Measurements from ENCODE around the gene LDLRAD4.

Gene LDLRAD4

GRCh38 chr18:13440277-13441248 is 222.0 kb downstream of the LDLRAD4 start:
- no peak for FAIRE-seq

- no peak for FAIRE-seq
These were observed 223.2 kb downstream of the LDLRAD4 start for GRCh38 chr18:13441736-13442135.

DNA sequence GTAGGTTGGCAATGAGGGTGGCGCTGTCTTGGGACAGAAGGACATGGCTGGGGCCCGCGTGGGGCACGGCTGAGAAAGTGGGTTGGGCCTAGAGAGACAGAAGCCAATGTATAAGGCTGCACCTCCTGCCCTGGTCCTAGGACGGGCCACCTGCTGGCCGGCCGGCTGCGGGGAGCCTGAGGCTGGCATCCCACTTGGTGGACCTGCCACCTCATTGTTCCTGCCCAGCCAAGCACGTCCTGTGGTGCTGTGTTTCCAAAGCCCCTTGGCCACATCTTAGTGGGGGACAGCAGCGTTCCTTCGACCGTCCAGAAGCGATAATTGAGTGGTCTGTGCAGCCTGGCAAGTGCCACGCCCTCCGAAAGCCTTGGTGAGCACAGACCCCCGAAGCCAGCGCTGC is 223.9 kb downstream of the LDLRAD4 start:
- no peak for FAIRE-seq

GRCh38 chr18:13443552-13443951 is 225.0 kb downstream of the LDLRAD4 start:
- FAIRE-seq: no peak

GRCh38 chr18:13444430-13445240 is 226.1 kb downstream of the LDLRAD4 start:
- FAIRE-seq: no peak

DNA sequence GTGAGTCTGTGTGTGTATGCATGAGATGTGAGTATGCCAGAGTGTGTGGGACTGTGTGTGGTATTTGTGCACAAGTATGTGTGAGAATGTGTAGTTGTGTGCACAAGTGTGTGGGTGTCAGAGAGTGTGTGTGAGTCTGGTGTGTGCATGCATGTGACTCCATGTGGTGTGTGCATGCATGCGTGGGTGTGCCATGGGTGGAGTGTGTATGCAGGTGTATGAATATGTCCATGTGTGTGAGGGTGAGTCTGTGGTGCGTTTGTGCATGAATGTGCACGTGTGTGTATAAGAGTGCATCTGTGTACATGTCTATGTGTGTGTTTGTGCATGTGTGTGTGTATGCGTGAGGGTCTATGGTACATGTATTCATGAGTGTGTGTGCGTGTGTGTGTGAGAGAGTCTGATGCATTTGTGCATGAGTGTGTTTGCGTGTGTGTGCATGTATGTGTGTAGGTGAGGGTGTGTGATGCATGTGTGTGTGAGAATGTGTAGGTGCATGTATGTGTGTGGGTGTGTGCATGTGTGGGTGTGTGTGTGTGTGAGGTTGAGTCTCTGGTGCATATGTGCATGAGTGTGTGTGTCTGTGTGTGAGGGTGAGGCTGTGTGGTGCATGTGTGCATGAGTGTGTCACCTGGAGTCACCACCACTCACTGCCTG is 226.8 kb downstream of the LDLRAD4 start:
- no peak for FAIRE-seq

DNA sequence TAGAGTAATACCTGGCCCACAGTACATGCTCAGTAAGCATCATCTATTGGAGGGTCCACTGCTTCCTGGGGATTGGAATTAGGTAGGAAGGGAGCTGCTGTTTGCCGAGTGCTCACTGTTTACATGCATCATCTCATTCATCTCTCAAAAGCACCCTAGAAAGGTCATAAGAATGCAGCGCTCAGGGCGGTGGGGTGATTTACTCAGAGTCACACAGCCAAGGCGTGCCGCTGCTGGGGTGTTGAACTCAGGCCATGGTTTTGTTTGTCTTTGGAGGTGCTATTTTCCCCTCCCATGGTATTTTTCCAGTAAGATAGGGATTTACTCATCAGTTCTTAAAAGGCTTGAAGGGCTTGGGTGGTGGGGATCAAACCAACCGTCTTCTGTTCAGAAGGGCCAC is 227.5 kb downstream of the LDLRAD4 start:
- FAIRE-seq: no peak

DNA sequence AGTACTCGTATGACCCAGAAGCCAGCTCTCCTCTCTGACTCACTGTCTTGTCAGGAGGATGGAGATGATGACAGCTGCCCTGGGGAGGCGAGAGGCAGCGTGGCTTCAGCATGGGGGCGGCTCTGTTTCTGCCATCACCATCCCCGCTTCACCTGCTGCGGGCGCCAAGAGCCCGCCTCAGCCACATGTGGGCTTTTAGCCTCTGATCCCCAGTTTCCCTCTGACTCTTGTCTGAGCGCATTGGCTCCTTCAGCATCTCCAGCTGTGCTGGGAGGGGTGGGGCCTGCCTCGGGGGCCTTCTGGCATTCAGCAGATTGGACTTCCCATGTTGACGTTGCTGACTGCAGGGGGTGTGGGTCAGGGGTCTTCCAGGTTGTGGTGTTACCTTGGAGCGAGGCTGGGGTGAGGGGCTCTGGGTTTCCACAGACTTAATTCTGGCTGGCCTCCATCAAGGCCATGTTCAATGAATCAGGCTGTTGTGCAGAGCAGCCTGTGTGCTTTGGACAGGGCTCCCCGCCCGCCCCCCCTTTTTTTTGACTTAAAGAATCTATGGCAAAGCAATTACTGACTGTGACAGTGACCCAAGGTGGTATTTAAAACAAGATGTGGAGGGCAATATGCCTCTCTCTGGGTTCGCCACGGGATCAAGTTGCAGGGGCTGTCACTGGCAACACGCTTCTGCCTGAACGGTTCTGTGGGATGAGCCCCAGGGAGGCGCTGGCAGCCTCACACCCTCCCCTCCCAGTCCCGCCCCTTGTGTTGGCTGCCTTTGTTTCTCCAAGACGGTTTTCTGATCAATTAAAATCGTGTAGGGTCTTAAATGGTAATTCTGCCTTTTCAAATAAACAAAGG is 228.3 kb downstream of the LDLRAD4 start:
- FAIRE-seq: no peak

- FAIRE-seq: no peak
These were observed 229.2 kb downstream of the LDLRAD4 start for GRCh38 chr18:13447621-13448334.

DNA sequence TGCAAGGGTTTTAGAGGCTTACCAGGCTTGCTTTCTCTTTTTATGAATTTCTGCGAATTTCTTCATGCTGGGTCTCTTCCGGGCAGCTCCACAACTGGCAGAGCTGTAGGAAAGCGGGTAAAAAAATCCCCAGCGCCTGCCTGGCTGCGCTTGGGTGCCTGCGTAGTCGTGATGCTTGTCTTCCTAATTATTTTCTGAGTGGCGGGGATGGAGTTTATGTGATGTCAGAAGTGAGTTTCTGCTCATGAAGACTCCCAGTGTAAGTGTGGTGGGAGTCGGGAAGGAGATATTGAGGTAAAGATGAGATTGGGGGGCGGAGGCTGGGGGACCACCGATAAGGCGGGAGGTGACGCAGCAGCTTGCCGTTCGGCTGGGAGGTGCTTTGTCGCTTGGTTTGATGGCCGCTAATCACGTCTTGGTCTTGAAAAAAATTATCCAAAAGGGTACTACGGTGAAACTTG is 229.8 kb downstream of the LDLRAD4 start:
- no peak for FAIRE-seq

GRCh38 chr18:13449651-13450050 is 231.1 kb downstream of the LDLRAD4 start:
- FAIRE-seq: no peak

GRCh38 chr18:13450289-13451212 is 232.0 kb downstream of the LDLRAD4 start:
- no peak for FAIRE-seq

DNA sequence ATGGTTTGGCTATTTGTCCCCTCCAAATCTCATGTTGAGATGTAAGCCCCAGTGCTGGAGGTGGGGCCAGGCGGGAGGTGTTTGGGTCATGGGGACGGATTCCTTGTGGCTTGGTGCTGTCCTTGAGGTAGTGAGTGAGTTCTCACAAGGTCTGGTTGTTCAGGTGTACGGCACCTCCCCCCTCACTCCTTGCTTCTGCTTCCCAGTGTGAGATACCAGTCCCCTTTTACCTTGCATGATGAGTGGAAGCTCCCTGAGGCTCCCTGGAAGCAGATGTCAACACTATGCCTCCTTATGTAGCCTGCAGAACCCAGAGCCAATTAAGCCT is 232.6 kb downstream of the LDLRAD4 start:
- FAIRE-seq: no peak

DNA sequence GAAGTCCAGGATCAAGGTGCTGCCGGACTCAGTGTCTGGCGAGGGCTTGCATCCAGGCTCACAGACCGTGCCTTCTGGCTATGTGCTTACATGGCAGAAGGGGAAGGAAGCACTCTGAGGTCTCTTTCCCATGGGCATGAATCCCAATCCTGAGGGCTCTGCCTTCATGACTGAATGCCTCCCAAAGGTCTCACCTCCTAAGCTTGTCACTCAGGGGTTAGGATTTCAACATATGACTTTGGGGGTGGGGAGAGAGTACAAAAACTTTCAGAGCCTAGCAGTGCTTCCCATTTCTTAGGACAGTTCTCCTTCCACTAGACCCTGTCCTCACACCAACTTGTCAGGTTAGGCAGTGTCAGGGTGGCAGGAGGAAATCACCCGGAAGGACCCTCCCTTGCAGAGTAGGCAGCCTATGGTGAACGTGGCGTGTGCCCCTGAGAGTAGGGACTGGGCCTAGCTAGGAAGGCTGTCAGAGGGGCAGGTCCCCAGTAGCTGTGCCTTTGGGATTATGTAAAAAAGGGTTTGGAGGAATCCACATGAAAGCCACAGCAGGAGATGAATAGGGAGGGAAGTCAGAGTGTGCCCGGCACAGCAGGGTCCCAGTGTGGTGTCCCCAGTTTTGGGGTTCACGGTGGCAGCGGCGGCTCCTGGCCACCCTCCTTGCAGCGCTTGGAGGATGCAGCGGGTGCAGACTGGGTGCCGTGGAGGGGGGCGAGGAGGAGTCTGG is 233.3 kb downstream of the LDLRAD4 start:
- no peak for FAIRE-seq

GRCh38 chr18:13452388-13452811 is 233.8 kb downstream of the LDLRAD4 start:
- FAIRE-seq: no peak

DNA sequence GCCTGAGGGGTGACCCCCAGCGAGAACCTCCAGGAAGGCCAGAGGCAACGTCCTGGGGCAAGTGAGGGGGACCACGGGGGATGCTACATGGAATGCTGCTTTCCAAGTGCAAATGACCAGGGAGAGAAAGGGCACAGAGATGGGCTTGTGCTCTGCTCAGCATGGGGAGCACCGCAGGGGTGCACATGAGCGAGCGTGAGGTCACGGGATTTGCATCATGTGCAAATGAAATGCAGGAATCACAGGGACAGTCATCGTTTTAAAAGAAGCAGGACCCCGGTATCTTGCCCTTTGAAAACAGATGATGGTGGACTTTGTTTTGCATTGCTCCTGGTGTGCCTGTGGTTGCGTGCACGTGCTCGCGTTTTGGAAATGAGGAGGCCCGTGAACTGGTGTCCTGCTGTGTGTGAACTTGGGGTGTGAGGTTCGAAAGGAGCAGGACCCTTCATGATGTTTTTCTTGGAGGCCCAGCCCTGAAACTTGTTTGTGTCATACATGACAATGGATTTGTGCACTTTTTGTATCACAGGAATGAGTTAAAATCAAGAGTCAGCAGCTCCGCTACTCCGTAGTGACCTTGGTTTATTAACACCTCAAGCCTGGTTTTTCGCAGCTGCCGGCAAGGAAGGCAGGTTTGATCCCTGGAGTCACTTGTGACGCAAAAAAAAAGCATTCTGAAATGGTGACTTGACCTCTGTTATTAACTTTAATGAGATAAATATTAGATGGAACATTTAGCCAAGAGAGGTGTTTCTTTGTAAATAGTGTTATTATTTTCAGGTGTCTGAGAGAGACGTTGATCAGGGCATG is 234.5 kb downstream of the LDLRAD4 start:
- FAIRE-seq: no peak

- no peak for FAIRE-seq
These were observed 235.2 kb downstream of the LDLRAD4 start for GRCh38 chr18:13453714-13454113.

- no peak for FAIRE-seq
These were observed 236.0 kb downstream of the LDLRAD4 start for GRCh38 chr18:13454363-13455150.

Data from G401.6 (cell line).